WTC11 (cell line): ENCODE measurements around the gene ZDHHC17. TPM values are rescaled to one million over a fixed set of nuclear protein-coding genes. Genes with fewer than 3 reads are reported as not detected.
A peak's percentile ranks its signal among the peaks of the same experiment; 100 is the strongest.

Experiments
- ATAC-seq: fragments of 200-7000 bp; cut with Tn5 transposase; 2 replicates; pipeline ENCODE4 v1.10.0; 2021; ENCODE audit warnings: mild to moderate bottlenecking, moderate library complexity
- CTCF ChIA-PET: fragments of 300-600 bp; sonication (Branson Sonifier 250); formaldehyde crosslinking; loops from one replicate; lab custom pipeline; 2021; ENCODE audit warnings: antibody characterized with exemption; lab: Charles Lee
- POLR2A ChIA-PET: fragments of 350-600 bp; sonication (Branson Sonifier 250); formaldehyde crosslinking; loops from one replicate; lab custom pipeline; 2021; ENCODE audit warnings: antibody characterized with exemption; lab: Charles Lee
- DNase-seq: peaks from one replicate; pipeline ENCODE4 v3.0.0; 2021; ENCODE audit warnings: low spot score
- H3K27ac Mint-ChIP-seq: 2 replicates; pipeline ENCODE4 v1.8.0; 2021; ENCODE audit warnings: mixed read lengths
- H3K27me3 Mint-ChIP-seq: 2 replicates; pipeline ENCODE4 v1.8.0; 2021; ENCODE audit warnings: low read depth, mild to moderate bottlenecking, moderate library complexity, mixed read lengths
- H3K36me3 Mint-ChIP-seq: 2 replicates; pipeline ENCODE4 v1.8.0; 2021; ENCODE audit warnings: mixed read lengths
- H3K4me1 Mint-ChIP-seq: 2 replicates; pipeline ENCODE4 v1.8.0; 2022; ENCODE audit warnings: mixed read lengths
- H3K4me3 Mint-ChIP-seq: 2 replicates; pipeline ENCODE4 v1.8.0; 2021; ENCODE audit warnings: mild to moderate bottlenecking, moderate library complexity, mixed read lengths
- H3K9me3 Mint-ChIP-seq: 2 replicates; pipeline ENCODE4 v1.8.0; 2021; ENCODE audit warnings: mixed read lengths
- ATF2 ChIP-seq: sonication (generic); formaldehyde crosslinking; IDR thresholded peaks from 2 replicates; pipeline ENCODE4 v1.8.1; 2022; ENCODE audit warnings: low read depth, missing genetic modification reagents, borderline replicate concordance
- CREM ChIP-seq: sonication (generic); formaldehyde crosslinking; IDR thresholded peaks from 2 replicates; pipeline ENCODE4 v1.8.1; 2022; ENCODE audit warnings: mild to moderate bottlenecking, missing genetic modification reagents, moderate library complexity
- GTF2I ChIP-seq: fragments of 250-450 bp; sonication (Bioruptor Pico); conservative IDR thresholded peaks from 2 replicates; pipeline ENCODE4 v1.4.0; 2021; ENCODE audit warnings: mild to moderate bottlenecking
- IRF1 ChIP-seq: sonication (generic); formaldehyde crosslinking; IDR thresholded peaks from 2 replicates; pipeline ENCODE4 v1.8.0; 2023; ENCODE audit warnings: missing genetic modification reagents
- IRF2 ChIP-seq: sonication (generic); formaldehyde crosslinking; IDR thresholded peaks from 2 replicates; pipeline ENCODE4 v1.8.0; 2022; ENCODE audit warnings: low read depth, missing genetic modification reagents, borderline replicate concordance
- JUN ChIP-seq: sonication (generic); formaldehyde crosslinking; IDR thresholded peaks from 2 replicates; pipeline ENCODE4 v1.8.0; 2023; ENCODE audit warnings: mild to moderate bottlenecking, missing genetic modification reagents
- MYBL2 ChIP-seq: sonication (generic); formaldehyde crosslinking; IDR thresholded peaks from 2 replicates; pipeline ENCODE4 v1.8.1; 2023; ENCODE audit warnings: mild to moderate bottlenecking, moderate library complexity, missing genetic modification reagents
- NR3C1 ChIP-seq: sonication (generic); formaldehyde crosslinking; conservative IDR thresholded peaks from 2 replicates; pipeline ENCODE4 v1.8.1; 2023; ENCODE audit warnings: low read depth, mild to moderate bottlenecking, missing genetic modification reagents
- PREB ChIP-seq: sonication (generic); formaldehyde crosslinking; IDR thresholded peaks from 2 replicates; pipeline ENCODE4 v1.8.1; 2022; ENCODE audit warnings: mild to moderate bottlenecking, missing genetic modification reagents, moderate library complexity, borderline replicate concordance
- RELA ChIP-seq: sonication (generic); formaldehyde crosslinking; IDR thresholded peaks from 2 replicates; pipeline ENCODE4 v1.8.1; 2022; ENCODE audit warnings: missing genetic modification reagents, mild to moderate bottlenecking, borderline replicate concordance
- ZNF121 ChIP-seq: sonication (generic); formaldehyde crosslinking; IDR thresholded peaks from 2 replicates; pipeline ENCODE4 v1.8.0; 2023; ENCODE audit warnings: missing genetic modification reagents
- ZNF232 ChIP-seq: sonication (generic); formaldehyde crosslinking; IDR thresholded peaks from 2 replicates; pipeline ENCODE4 v1.8.0; 2022; ENCODE audit warnings: mild to moderate bottlenecking, missing genetic modification reagents
- ZNF263 ChIP-seq: sonication (generic); formaldehyde crosslinking; IDR thresholded peaks from 2 replicates; pipeline ENCODE4 v1.8.1; 2022; ENCODE audit warnings: low read depth, mild to moderate bottlenecking, moderate library complexity, missing genetic modification reagents
- total RNA-seq: library from RNA; stranded (reverse); gene quantifications from 3 replicates; pipeline ENCODE4 v1.2.3, GENCODE V29; 2021
- TF ChIP-seq, protein P1 (sequence below): fragments of 250-450 bp; sonication (Bioruptor Pico); IDR thresholded peaks from 2 replicates; pipeline ENCODE4 v1.9.0; 2021; ENCODE audit warnings: mild to moderate bottlenecking

The ZDHHC17 gene
- total RNA-seq, 1 experiment from 2014 or later, result 30.7 TPM

DNA sequence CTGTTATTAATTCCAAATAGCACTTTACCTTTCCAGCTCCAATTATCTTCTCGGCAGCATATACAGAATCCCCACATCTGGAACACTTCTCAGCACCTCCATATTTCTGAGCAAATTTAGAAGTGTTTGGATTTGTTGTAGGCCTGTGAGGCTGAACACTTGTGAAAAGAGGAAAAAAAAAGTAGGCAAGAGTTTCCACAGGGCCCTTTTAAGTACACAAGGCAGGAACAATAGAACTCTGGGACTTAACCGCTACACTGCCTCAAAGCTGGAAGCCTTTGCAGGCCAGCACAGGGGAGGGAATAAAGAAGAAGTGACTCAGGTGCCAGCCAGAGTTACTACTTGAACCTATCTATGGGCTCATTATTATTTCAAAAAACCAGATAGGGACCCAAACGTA, 96.3 kb downstream of the ZDHHC17 start:
- no peak for ATAC-seq
- Mint-ChIP-seq H3K27me3 (no peaks in the 10 kb centered on the region), H3K9me3 (no peaks in the 10 kb centered on the region), H3K27ac (no peak overlapping the region), H3K4me3 (no peak overlapping the region), H3K4me1 (peaks cover 22% of the 10 kb centered on the region), H3K36me3 (peaks cover 63% of the 10 kb centered on the region)
- CTCF ChIA-PET, result no interaction called here
- DNase-seq, result no peak
- TF ChIP-seq JUN (CRISPR knock-in tag), result no peak
- no peak for TF ChIP-seq MYBL2 (CRISPR knock-in tag)
- no peak for TF ChIP-seq ZNF232 (CRISPR knock-in tag)
- TF ChIP-seq IRF2 (CRISPR knock-in tag), result no peak
- POLR2A ChIA-PET, result no interaction called here

DNA sequence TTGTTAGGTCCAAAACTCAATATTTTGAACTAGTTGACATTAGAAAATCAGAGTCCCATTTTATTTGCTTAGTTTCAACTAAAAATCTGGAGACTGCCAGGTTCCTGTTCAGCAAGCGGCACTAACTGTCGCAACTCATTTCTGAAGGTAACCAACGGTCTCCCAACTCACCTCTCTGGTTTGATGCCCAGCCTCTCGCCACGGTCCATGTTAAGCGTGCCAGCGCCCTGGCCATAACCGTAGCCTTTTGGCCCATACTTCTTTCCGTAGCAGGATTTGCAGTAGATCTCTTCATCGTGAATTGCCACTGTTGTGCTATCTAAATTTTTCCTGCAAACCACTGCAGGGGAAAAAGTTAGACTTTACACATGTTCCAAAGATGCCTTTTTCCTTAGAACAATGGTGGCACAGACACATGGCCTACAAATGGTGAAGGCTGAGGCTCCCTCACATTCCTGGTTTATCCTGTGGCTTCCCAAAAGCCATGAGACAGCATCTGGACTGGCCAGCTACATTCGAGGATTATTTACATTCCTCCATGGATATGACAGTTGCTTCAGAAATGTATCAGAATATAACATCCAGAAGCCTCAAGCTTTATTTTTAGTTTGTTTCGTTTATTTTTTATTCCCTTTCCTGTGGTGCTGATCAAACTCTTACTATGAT, 99.2 kb downstream of the ZDHHC17 start:
- H3K36me3 Mint-ChIP-seq, result peaks cover 49% of the 10 kb centered on the region
- no peak for ATAC-seq
- TF ChIP-seq ZNF121 (CRISPR knock-in tag) (no peak), ATF2 (CRISPR knock-in tag) (no peak), JUN (CRISPR knock-in tag) (no peak), CREM (no peak)
- no peaks in the 10 kb centered on the region for H3K9me3 Mint-ChIP-seq
- H3K4me3 Mint-ChIP-seq, result no peak overlapping the region
- no peak for DNase-seq
- peaks cover 40% of the 10 kb centered on the region for H3K4me1 Mint-ChIP-seq
- no peaks in the 10 kb centered on the region for H3K27me3 Mint-ChIP-seq
- H3K27ac Mint-ChIP-seq, result peak overlapping the region; percentile 1
- CTCF ChIA-PET, result interaction anchor here (1.7 kb wide), 1 partner anchor 148 kb away, joined by 11 read pairs; no protein-coding TSS in a partner anchor
- POLR2A ChIA-PET, result interaction anchor here (1.0 kb wide), 1 partner anchor 16 kb away, joined by 3 read pairs; the partner anchor contains the start of gene CSRP2

DNA sequence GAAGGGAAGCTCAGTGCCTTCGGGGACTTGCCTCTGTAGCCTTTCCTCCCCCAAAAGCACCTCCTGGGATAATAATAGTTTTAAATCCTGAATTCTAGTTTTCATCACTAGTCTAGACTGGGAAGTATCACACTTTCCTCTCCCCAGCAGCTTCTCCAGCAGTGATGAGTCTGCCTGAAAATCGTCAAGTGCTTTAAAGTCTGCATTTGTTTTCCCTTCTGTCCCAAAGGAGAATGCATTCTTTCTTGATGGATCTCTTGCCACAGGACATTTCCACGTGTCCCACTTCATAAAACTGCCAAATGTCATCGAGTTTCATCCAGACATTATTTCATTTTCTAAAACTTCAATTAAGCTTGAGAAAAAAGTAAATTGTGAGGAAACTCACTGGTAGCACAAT, 99.9 kb downstream of the ZDHHC17 start:
- H3K27me3 Mint-ChIP-seq, result no peaks in the 10 kb centered on the region

More for the DNA sequence above, 99.9 kb downstream of the ZDHHC17 start:
- H3K27ac Mint-ChIP-seq, result peak overlapping the region; percentile 1
- ATAC-seq (no peak), DNase-seq (no peak)
- ChIA-PET POLR2A (interaction anchor here (1.0 kb wide), 1 partner anchor 15 kb away, joined by 3 read pairs; the partner anchor contains the start of gene CSRP2), CTCF (interaction anchor here (1.1 to 1.7 kb wide), 2 partner anchors 15 to 147 kb away, joined by 3 to 11 read pairs; partner anchors contain the start of gene CSRP2)
- no peak for TF ChIP-seq ZNF263 (CRISPR knock-in tag)
- no peak for TF ChIP-seq GTF2I
- no peak for TF ChIP-seq ZNF121 (CRISPR knock-in tag)
- TF ChIP-seq PREB, result no peak
- TF ChIP-seq, protein P1, sequence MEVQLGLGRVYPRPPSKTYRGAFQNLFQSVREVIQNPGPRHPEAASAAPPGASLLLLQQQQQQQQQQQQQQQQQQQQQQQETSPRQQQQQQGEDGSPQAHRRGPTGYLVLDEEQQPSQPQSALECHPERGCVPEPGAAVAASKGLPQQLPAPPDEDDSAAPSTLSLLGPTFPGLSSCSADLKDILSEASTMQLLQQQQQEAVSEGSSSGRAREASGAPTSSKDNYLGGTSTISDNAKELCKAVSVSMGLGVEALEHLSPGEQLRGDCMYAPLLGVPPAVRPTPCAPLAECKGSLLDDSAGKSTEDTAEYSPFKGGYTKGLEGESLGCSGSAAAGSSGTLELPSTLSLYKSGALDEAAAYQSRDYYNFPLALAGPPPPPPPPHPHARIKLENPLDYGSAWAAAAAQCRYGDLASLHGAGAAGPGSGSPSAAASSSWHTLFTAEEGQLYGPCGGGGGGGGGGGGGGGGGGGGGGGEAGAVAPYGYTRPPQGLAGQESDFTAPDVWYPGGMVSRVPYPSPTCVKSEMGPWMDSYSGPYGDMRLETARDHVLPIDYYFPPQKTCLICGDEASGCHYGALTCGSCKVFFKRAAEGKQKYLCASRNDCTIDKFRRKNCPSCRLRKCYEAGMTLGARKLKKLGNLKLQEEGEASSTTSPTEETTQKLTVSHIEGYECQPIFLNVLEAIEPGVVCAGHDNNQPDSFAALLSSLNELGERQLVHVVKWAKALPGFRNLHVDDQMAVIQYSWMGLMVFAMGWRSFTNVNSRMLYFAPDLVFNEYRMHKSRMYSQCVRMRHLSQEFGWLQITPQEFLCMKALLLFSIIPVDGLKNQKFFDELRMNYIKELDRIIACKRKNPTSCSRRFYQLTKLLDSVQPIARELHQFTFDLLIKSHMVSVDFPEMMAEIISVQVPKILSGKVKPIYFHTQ, result no peak
- TF ChIP-seq NR3C1, result no peak
- no peak for TF ChIP-seq IRF1 (CRISPR knock-in tag)
- TF ChIP-seq RELA (CRISPR knock-in tag), result no peak
- H3K36me3 Mint-ChIP-seq, result peaks cover 44% of the 10 kb centered on the region
- H3K9me3 Mint-ChIP-seq, result no peaks in the 10 kb centered on the region
- H3K4me3 Mint-ChIP-seq, result 0 out of 2 replicates have a peak overlapping the region, but pooled peaks have one; percentile 0
- peaks cover 40% of the 10 kb centered on the region for H3K4me1 Mint-ChIP-seq
